ENCODE measurements around the gene AGRN.
"Not testable (repeated sequence)": the region's sequence is repeated elsewhere in the genome, so short reads cannot be mapped to it uniquely, and the experiment has no call there.

AGRN gene

DNA sequence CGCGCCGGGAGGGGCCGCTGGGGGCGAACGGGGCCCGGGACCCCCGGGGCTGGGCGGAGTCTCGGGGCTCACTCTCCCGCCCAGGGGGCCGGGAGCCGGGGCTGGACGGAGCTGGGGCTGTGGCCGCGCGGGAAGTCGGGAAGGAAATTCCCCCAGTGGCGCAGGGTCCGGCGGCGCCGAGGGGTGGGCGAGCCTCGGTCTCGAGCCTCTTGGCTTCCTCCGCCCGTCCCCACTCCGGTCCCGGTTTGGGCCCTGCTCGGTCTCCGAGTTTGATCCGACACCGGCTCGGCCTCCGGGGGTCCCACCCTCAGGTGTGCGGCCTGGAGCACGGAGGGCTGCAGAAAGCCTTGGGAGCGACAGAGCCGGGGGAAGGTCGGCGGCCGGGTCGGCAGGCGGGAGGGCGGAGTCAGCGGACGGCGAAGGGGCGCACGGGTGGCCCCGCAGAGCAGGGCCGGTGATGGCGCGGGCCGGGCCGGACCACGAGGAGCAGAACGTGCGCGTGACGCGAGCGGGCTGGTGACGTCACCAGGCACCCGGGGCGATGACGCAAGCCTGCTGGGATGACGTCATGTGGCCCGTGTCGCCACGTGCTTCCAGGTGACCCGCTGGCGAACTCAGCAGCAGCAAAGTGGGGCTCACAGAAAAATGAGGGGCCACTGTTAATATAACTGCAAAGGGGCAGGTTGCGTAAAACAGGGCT lies 19.4 kb upstream of the AGRN start:
- peak; percentile 45 to 49 for DNase-seq (ENCODE audit: low read depth in 2 of 2)

DNA sequence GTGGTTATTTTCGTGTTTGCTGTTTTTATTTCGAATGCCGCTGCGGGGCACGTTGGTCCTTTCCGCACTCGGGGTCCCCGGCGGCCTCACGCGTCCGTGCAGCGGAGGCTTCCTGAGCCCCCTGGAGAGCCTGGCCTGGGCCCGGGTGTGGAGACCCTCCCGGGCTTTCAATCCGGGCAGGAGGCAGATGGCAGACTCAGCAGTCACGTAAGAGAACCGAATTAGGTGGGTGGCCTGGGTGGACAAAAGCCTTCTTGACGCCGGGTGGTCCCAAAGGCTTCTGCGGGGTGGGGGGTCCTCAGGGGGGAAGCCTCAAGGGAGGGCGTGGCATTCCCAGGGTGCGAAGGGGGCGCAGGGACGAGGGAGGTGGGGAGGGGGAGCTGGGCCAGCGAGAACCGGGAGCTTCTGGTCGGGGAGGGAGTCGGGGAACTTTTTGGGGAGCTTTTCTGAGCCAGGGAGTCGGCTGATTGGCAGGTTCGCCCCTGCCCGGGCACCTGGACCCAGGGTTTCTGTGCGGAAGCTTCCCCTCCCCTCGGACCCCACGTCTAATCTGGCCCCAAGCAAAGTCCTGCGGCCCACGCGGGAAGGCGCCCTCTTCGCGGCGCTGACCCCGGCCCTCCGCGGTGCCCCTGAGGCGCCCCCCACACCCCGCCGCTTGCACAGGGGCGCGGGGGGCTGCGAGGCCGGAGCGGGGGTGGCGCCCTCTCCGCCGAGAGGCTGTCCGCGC lies 18.7 kb upstream of the AGRN start:
- no peak for DNase-seq (ENCODE audit: low read depth in 2 of 2)

DNA sequence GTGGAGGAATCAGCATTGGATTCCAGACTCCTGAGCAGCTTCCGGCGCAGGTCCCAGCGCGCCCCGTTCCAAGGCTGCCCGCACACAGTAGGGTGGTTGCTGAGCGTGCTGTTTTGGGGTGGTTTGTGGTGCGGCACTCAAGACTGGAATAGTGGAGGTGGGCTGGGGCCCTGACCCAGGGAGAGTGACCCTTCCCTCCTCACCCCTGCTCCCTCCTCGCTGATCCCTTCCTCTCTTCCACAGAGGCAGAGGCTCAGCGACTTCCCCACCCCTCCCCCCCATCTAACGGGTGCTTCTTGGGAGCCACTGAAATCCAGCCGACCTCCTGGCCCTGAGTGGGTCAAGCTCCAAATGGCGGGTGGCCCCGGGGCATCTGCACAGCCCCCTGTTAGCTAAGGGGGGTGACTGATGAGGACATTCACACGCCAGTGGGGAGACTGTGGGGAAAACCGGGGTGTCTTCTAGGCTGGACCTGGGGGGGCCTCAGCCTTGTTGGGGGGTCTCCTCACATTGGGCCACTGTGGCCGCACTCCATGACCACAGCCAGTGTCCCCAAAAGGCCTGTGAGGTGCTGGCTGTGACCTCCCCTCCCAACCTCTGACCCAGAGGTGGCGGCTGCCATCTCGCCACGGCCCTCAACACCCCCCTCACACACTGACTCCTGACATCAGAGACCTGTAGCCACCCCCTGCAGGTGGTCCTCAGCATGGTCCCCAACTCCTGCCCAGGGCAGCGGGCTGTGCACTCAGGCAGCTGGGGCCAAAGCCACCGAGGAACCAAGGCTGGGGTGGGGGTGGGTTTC lies 16.1 kb upstream of the AGRN start:
- DNase-seq (ENCODE audit: low read depth in 2 of 2), result no peak

DNA sequence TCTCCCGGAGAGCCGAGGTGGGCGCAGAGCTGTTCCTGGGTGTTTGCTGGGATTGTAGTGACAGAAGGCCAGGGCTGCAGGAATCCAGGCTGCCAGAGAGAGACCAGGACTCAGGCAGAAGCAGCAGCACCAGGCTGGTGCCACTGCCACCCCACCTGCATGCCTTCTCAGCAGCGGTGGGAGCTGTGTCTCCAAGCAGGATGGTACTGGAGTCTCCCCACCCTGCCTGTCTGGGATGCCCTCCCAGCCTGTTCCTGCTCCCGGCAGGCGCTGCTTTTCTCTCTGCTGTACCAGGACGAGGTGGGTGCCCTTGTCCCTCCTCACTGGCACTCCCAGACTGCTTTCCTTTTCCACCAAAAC lies 15.5 kb upstream of the AGRN start:
- DNase-seq (ENCODE audit: low read depth in 2 of 2), result no peak

DNA sequence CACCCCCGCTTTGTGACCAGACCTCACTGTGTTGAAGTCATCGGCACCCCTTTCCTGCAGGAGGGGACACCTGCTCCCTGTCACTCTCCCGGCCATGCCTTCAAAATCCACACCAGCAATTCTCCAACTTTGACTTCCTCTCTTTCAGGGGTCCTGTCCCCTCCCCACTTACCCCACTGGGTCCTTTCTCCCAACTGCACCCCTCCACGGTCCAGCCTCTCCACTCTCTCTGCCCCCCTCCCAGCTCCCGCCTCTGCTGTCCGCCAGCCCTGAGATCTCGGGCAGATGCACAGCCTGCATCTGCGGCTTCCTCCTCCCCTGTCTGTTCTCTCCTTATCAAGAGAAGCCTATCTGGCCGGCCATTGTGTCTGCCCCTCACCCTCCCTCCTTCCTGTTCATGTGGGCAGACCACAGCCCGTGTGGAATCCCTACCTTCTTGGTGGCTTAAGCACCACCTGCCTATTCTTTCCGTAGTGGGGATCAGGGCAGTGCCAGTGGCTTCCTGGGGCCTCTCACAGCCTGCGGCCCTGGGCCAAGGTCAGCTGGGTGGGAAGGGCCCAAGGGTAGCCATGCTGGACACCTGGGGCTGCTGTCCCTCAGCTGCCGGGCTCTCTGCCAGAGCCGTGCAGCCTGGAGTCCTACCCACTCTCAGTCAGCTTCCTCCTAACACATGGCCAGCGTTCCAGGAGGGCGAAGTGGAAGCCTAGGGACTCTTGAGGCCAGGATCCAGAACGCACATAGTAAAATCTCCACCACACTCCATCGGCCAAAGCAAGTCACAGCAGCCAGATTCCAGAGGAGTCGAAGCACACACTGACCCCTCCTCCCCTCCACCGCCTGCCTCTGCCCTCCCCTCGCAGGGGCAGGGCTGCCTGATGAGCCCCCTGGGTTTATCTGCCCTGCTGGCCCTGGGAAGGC lies 14.9 kb upstream of the AGRN start:
- no peak for DNase-seq (ENCODE audit: low read depth in 2 of 2)

DNA sequence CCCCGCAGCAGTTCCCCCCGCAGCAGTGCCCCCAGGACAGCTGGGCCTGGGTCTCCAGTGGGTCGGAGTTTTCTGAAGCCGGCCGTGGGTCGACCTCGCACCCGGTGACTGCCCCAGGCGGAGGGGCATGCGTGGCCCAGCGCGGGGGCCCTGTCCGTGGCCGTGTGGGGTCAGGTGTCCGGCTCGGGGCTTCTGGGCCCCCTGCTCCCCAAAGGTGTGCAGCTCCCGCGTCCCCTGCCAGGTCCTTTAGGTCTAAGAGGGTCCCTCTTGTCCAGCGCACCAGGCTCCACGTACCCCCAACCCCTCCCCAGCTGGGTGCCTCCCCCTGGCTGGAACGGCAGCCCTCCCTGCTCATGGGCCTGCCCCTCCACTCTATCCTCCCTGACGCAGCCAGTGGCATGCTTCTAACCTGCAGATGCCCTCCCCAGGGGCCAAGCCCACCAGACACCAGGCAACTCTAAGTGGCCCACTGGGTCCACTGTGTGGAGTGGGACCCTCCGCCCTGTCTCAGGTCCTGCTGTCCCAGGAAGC lies 14.1 kb upstream of the AGRN start:
- no peak for DNase-seq (ENCODE audit: low read depth in 2 of 2)

DNA sequence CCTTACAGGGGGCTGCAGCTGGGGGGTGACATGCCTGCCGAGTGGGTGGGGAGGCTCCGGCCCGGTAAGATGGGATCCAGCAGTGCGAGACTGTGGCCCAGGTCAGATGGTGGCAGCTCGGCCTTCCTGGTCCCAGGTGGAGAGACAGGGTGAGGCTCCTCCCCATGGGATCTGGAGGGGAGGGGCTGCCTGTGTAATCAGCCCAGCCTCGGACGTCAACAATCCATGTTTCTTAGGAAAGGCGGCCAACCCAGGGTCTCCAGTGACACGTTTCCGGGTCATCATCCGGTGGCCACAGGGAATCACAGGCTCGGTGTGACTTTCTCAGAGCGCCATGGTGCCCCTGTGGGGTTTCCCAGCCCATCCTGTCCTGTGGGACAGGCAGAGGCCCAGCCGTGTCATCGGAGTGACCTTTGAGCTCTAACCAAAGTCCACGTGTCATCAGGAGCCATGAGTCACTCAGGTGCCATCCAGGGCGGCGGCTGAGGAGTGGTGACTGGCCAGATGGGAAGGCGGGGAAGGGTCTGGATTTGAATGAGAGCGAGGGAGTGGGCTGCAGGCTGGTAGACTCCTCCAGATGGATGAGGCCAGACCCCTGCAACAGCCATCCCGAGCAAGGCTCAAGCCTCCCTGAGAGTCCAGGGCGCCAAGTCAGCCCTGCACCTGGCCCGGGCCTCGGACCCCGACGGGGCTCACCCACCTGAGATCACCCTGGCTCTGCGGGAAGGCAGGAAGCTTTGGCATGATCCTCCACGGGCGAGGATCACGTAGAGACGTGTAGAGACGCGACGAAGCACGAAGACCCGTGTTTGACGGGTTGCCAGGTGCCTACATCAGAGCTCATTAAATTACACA lies 13.4 kb upstream of the AGRN start:
- DNase-seq (ENCODE audit: low read depth in 2 of 2), result no peak

DNA sequence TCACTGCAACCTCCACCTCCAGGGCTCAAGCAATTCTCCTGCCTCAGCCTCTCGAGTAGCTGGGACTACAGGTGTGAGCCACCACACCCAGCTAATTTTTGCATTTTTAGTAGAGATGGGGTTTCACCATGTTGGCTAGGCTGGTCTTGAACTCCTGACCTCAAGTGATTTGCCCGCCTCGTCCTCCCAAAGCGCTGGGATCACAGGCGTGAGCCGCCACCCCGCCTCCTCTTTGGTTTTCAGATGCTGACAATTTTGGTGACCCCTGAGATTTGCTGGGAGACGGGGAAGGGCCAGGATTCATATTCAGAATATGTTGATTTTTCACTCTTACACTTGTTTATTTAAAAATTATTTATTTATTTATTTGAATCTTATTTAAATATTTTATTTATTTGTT lies 9.8 kb upstream of the AGRN start:
- DNase-seq (ENCODE audit: low read depth in 2 of 2), result not testable (repeated sequence)

DNA sequence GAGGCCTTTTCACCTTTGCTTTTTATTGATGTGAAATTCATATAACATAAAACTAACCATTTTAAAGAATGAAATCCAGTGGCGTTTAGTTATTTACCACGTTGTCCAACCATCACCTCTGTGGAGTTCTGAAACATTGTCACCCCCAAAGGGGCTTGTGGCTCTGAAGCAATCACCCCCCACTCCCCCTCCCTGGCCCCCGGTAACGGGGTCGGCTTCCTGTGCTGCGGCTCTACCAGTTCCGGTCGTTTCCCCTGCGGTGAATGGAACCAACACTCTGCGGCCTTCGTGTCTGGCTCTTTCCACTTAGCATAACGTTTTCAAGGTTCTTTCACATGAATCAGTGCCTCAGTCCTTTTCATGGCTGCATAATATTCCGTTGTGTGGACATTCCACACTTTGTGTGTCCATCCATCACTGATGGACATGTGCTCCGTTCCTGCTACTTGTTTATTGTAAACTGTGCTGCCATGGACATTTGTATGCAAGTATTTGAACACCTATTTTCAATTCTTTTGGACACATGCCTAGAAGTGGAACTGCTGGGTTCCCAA lies 8.4 kb upstream of the AGRN start:
- no peak for DNase-seq (ENCODE audit: low read depth in 2 of 2)

DNA sequence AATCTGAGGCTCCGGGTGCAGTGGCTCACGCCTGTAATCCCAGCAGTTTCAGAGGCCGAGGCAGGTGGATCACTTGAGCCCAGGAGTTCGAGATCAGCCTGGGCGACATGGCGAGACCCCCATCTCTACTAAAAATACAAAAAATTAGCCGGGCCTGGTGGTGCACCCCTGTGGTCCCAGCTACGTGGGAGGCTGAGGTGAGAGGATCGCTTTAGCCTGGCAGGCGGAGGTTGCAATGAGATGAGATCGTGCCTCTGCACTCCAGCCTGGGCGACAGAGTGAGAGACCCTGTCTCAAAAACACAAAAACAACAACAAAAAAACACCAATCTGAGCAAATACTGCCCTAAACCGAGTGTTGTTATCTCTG lies 7.2 kb upstream of the AGRN start:
- DNase-seq (ENCODE audit: low read depth in 2 of 2), result not testable (repeated sequence)

DNA sequence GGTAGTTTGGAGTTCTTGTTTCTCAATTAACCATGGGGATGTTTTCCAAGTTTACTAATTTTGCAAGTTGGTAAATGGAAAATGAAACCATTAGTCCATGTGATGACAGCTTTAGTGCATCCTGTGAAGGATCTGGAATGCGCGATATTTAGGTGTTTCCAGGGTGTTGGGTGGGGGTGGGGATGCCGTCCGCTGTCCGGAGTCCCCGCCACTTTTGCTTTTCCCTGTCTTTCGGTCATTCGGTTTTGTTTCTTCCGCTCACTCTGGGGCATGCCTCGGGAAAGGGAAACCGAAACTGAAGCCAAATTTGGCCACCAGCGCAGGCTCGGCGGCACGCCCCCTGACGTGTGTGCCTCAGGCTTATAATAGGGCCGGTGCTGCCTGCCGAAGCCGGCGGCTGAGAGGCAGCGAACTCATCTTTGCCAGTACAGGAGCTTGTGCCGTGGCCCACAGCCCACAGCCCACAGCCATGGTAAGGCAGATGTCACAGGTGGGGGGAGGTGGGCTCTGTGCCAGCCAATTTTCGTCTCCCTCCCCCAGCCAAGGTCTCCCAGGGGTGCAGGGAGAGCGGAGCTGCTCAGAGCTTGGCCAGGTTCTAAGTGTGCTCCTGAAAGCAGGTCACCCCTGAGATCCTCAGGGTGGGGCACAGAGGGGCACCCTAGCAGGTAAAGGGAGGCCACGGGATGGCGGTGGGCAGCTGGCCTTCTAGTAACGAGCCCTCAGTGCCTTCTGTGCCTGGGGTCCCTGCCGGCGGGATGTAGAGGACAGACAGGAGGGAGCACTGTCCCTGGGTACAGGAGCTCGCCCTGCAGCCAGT lies 6.6 kb upstream of the AGRN start, which contains the start of gene ISG15:
ISG15 (plus strand) TSS at position 393 of the 817 bp plus-strand sequence; CDS start at position 470, 77 bp downstream.
- peak; percentile 79 to 83 for DNase-seq (ENCODE audit: low read depth in 2 of 2)

DNA sequence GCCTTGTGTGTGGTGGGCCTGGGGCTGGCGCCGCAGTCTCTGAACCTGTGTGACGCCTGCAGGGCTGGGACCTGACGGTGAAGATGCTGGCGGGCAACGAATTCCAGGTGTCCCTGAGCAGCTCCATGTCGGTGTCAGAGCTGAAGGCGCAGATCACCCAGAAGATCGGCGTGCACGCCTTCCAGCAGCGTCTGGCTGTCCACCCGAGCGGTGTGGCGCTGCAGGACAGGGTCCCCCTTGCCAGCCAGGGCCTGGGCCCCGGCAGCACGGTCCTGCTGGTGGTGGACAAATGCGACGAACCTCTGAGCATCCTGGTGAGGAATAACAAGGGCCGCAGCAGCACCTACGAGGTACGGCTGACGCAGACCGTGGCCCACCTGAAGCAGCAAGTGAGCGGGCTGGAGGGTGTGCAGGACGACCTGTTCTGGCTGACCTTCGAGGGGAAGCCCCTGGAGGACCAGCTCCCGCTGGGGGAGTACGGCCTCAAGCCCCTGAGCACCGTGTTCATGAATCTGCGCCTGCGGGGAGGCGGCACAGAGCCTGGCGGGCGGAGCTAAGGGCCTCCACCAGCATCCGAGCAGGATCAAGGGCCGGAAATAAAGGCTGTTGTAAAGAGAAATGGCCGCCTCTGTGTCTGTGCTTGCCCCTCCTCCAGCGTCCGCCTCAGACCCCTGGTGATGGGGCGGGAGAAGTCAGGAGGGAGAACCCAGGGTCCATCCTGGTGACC lies 5.8 kb upstream of the AGRN start:
- DNase-seq (ENCODE audit: low read depth in 2 of 2), result no peak

DNA sequence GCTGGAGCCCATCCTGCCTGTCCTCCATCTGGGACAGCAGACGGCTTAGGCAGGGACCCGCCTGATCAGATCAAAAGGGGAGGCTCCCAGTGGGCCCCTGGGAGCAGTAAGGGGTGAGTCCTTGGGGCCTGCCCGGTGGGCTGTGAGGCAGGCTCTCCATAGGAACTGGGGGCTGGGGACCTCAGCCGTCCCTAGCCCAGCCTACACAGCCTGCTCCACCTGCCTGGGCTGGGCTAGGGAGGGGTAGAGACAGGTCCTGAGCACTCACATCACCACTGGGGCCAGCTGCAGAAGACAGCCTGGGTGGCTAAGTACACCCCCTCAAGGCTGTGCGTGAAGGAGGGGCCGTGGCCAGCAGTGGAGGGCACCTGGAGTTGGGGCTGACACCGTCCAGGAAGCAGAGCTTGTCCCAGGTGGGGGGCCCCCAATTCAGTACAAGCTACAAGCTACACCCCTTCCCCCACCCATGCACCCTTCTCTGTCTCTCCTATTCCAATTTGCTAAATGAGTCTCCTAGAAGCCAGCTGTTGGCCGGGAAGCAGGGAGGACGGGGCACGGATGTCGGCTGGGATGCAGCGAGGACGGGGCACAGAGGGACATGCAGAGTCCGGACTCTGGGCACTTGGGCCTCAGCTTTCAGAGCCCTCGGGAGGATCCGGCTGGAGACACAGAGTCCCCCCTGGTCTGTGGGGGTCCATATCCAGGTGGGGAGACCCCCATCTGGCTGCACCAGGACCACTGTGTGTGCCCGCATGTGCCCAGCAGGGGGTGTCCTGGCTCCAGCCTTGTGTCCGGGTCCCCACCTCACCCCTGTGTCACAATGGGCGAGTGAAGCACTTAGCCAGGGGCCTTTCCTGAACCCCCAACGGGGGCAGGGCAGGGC lies 4.9 kb upstream of the AGRN start:
- DNase-seq (ENCODE audit: low read depth in 2 of 2), result no peak

DNA sequence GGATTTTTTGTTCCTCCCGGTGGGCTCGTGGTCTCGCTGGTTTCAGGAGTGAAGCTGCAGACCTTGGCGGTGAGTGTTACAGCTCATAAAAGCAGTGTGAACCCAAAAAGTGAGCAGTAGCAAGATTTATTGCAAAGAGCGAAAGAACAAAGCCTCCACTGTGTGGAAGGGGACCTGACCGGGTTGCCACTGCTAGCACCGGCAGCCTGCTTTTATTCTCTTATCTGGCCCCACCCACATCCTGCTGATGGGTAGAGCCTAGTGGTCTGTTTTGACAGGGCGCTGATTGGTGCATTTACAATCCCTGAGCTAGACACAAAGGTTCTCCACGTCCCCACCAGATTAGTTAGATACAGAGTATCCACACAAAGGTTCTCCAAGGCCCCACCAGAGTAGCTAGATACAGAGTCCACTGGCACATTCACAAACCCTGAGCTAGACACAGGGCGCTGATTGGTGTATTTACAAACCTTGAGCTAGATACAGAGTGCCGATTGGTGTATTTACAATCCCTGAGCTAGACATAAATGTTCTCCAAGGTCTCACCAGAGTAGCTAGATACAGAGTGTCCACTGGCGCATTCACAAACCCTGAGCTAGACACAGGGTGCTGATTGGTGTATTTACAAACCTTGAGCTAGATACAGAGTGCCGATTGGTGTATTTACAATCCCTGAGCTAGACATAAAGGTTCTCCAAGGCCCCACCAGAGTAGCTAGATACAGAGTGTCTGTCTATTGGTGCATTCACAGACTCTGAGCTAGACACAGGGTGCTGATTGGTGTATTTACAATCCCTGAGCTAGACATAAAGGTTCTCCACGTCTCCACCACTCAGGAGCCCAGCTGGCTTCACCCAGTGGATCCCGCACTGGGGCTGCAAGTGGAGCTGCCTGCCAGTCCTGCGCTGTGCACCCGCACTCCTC lies 2.3 kb upstream of the AGRN start:
- not testable (repeated sequence) for DNase-seq (ENCODE audit: low read depth in 2 of 2)

DNA sequence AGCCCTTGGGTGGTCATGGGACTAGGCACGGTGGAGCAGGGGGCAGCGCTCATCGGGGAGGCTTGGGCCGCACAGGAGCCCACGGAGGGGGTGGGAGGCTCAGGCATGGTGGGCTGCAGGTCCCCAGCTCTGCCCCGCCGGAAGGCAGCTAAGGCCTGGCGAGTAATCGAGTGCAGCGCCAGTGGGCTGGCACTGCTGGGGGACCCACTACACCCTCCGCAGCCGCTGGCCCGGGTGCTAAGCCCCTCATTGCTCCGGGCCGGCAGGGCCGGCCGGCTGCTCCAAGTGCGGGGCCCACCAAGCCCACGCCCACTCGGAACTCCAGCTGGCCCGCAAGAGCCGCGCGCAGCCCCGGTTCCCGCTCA lies 1.6 kb upstream of the AGRN start:
- DNase-seq (ENCODE audit: low read depth in 2 of 2), result not testable (repeated sequence)
